IPS-NIHi7 (cell line): ENCODE data around the gene AHCYL1.

ENCODE experiments used
- DNase-seq: peaks from one replicate; pipeline ENCODE4 v3.0.0; 2012; ENCODE audit warnings: mixed read lengths; ENCODE audit errors: extremely low spot score

The AHCYL1 gene

DNA sequence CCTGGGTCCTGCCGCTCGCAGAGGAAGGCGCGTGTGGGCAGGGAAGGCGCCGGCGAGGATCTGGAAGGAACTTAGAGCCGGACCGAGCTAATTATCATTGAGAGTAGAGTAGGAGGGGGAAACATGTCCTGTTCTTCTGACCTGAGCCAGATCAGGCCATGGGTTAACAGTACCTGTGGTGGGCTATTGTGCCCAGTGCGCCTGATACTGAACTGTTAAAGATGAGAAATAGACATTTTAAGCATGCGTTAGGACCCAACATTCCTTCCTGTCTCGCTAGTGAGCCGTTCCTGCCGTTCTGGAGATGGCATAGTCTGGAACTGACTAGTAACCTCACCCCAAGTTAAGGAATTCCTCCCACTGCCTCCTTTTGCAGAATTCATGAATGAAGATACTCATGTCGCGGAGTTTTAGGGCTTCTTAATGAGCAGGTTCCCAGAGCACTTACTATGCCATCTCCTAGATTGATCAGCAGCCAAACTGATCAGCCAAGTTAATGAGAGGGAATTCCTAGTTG, 50.7 kb downstream of the AHCYL1 start:
- DNase-seq = no peak

DNA sequence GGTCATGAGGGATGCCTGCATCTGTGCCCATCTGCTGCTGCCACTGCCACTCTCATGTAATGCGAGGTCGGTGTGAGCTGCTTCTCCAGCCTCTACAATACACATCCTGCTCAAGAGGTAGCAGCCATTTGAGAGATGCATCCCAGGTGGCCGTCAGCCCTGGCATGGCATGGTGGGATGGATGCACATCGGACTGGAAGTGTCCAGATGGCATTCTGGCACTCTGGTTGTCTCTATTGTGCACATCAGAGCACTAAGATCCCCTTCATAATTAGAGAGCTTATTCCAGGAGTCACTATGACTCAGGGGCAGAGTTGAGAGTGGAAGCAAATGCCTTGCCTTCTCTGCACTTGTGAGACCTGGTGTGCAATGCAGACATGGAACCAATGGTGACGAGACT, 53.7 kb downstream of the AHCYL1 start:
- no peak for DNase-seq

DNA sequence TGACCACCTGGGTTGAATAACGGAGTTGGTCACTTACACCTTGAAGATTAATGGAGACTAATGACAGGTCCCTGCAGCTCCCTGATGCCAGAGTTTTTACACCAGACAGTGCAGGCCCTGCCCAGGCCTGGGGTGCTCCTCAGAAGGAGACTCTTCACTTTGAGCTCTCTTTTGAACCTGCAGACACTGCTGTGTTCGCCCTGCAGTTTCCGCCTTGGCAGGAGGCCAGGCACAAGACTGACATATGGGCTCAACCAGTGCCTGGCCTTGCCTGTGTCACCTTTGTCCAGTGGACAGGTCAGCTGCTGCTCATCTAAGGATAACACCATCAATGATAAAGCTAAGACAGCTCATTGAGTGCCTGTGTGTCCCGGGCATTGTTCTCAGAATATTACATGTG, 55.1 kb downstream of the AHCYL1 start:
- DNase-seq = no peak

DNA sequence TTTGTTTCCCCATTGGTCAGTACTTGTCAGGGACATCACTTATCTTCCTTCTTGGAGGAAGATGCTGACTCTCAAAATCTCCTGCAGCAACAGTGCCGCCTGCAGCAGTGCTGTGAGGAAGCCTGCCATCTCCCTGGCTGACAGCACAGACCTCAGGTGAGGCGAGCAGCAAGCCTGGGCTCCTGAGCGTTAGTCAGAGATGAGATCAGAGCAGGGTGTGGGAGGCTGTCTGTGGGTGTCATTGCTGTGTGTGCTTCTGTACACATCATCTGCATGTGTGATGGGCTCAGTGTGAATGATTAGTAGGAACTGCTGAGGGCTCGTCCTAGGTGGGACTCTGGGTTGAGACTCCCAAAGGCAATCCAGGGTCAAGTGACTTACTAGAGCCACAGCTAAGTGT, 56.0 kb downstream of the AHCYL1 start:
- DNase-seq = no peak

DNA sequence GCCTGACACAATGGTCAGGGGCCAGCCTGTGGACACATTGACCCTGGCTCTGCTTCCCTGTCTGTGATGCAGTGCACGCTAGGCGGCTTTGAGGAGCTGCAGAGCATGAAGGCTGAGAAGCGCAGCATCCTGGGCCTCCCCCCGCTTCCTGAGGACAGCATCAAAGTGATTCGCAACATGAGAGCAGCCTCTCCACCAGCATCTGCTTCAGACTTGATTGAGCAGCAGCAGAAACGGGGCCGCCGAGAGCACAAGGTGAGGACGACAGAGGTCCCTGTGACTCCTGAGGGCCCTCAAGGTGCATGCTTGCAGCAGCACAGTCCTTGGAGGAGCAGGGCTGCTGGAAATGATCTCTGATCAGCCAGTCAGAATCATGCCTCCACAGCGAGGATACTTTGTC, 58.5 kb downstream of the AHCYL1 start:
- no peak for DNase-seq

DNA sequence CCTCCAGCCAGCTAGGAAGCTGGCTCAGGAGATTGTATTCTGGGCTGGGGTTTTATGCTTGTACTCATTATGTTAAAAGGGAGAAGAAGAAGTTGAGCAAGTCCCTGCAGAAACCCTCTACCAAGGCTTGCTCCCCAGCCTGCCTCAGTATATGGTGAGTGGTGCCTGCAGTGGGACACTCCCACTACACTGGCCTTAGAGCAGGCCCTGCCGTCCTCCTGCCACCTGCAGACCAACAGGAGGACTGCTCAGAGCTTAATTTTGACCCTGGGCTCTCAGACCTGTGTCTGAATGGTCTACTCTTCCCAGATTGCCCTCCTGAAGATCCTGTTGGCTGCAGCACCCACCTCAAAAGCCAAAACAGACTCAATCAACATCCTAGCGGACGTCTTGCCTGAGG, 62.9 kb downstream of the AHCYL1 start:
- DNase-seq = no peak

DNA sequence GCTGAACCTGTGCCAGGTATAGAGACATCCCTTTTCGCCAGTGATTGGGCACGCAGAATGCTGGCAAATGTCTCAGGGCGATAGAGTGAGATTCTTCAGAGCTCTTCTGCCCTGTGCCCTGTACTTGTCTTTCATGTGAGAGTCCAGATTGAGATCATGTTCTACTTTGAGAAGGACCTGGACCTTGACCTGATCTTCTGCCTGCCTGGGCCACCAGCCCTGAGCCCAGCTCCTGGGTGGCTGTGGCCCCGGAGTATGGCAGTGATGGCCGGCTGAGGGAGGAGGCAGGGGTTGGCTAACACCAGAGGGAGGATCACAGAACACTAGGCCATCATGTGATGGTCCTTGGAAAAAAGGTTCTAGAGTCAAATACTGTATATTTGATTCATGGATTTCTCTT, 63.7 kb downstream of the AHCYL1 start:
- no peak for DNase-seq

DNA sequence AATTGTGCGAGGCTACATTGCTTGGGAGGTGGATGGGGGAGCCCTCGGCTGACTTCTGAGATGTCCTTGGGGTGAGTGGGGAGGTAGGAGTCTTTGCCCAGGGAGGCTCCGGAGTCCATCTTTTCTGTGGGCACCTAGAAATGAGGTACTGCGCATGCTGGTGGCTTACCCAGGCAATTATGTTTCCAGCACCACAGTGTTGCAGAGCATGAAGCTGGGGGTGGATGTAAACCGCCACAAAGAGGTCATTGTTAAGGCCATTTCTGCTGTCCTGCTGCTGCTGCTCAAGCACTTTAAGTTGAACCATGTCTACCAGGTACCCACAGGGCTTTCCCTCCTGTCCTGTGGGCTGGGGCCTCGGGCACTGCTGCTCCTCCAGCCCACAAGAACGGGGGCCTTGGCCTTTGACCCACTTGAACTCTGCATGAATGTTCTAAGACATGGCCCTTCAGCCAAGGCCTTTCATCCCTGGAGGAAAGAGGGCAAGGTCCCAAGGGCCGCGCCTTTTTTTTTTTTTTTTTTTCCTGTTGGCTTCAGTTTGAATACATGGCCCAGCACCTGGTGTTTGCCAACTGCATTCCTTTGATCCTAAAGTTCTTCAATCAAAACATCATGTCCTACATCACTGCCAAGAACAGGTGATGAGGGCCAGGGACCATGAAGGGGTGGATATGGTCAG, 64.5 kb downstream of the AHCYL1 start:
- DNase-seq = no peak

DNA sequence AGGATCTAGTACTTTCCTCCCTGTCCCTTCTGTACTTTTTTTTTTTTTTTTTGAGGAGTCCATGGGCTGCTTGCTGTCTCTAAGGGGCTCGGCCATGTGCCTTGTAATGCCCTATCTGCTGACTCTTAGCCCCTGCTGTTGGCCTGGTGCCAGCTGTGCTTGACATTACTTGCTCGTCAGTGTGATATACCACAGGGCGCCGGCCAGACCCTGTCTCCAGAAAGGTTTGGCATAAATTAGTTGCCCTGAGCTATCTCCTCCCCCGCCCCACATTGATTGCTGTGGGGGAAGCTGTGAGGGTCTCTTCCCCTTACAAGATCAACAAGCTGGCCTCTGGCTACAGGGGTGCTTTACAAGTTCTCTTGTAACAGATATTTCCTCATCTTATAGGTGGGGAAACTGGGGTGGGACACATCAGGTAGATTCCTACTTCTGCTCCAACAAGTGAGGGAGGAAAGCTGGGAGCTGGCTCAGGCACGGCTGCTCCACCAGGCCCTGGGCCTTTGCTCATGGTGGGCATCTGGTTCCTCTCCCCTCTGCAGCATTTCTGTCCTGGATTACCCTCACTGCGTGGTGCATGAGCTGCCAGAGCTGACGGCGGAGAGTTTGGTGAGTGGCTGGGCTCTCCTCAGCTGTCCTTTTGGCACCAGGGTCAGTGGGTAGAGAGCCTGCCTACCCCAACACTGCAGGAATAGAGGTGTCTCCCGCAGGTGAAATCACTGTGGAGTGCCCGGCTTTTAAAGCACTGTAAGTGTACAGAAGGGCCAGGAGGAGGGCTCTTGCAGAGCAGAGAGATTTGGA, 65.4 kb downstream of the AHCYL1 start:
- no peak for DNase-seq

DNA sequence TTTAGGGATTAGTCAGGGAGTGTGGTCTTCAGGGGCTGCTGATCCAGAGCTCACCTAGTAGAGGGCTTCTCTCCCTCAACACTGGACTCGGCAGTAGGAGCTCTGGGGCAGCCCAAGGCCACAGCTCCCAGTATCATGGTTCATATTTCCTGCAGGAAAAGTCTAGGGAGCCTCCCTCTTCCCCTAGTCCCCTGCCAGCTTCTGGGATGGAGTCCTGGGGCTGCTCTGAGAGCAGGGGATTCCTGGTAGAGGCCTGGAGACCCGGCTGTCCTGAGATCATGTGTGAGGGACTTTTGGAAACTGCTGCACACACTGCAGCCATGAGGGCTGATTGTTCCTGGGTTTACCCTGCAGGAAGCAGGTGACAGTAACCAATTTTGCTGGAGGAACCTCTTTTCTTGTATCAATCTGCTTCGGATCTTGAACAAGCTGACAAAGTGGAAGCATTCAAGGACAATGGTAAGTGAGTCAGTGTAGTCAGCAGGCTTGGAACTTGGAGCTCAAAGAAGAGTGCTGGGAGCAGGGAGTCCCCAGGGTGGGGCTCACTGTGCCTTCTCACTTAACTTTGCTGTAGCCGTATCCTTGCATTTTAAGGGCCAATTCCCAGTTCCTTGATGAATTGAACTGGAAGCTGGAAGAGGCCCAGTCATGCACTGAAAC, 66.2 kb downstream of the AHCYL1 start:
- no peak for DNase-seq

DNA sequence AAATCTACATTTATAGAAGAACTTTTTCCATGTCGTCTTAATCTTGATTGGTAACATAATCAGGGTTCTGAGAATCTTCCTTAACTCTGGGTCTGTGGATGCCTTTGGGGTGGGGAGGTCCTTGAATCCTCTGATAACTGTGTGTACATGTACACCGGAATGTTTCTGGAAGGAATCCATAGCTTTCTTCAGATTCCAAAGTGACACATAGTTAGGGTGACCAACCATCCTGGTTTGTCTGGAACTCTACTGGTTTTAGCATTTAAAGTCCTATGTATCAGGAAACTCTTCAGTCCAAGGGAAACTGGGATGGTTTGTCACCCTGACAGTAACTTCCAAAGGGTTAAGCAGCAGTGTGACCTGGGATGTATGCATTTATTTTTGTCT, 66.7 kb downstream of the AHCYL1 start:
- DNase-seq = no peak

DNA sequence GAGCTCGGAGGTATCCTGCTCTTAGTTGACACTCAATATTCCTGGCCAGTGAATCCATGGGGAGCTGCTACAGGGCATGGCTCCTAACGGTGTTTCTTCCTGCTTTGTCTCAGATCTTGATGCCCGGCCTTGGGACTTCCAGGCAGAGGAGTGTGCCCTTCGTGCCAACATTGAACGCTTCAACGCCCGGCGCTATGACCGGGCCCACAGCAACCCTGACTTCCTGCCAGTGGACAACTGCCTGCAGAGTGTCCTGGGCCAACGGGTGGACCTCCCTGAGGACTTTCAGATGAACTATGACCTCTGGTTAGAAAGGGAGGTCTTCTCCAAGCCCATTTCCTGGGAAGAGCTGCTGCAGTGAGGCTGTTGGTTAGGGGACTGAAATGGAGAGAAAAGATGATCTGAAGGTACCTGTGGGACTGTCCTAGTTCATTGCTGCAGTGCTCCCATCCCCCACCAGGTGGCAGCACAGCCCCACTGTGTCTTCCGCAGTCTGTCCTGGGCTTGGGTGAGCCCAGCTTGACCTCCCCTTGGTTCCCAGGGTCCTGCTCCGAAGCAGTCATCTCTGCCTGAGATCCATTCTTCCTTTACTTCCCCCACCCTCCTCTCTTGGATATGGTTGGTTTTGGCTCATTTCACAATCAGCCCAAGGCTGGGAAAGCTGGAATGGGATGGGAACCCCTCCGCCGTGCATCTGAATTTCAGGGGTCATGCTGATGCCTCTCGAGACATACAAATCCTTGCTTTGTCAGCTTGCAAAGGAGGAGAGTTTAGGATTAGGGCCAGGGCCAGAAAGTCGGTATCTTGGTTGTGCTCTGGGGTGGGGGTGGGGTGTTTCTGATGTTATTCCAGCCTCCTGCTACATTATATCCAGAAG, 69.2 kb downstream of the AHCYL1 start:
- DNase-seq = peak; percentile 88

DNA sequence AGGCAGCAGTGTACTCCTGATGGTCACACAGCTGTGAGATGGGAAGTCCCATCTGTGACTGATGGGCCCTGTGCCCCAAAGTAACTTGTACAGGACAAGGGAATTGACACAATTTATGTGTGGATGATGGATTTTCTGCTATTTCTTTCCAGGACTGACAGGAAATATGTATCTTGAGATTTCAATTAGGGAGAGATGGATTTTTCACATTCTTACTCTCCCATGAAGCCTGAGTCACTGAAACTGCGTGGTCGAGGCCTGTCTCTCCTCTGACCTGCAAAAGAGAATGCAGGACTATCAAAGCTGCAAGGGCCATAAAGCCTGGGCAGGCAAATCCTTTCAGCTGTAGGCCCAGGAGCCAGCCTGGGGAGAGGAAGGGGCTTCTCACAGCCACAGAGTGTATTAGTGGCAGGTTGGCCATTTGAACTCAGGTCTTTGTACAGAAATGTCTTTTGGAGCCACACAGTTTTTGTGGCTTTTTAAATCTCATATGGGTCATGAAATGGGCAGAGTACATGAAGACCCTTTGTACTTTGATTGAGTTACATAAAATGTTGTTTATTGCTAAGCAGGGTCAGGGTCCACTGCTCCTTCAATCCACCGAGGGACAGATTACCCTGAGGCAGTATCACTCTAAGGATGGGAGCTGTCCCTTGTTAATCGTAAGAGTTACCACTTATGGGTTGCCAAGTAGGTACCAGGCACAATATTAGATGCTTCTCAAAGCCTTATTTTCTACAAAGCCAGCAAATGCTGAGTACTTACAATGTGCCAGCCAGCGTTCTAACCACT, 71.1 kb downstream of the AHCYL1 start:
- DNase-seq = no peak

DNA sequence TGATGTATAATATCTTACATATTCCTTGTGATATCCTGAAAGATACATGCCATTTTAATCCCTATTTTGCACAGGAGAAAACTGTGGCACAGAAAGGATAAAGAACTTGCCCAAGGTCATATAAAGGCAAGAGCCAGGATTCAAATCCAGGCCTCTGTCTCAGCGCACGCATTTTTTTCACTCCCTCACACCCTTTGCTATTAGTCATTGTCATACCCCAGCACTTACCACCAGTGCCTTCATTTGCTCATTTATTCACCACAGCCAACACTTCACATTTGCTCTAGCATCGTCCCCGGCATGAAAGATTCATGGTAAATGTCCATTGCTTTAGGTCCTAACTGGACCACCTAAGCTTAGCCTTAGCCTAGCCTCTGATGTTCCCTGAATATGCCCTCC, 71.7 kb downstream of the AHCYL1 start:
- no peak for DNase-seq

DNA sequence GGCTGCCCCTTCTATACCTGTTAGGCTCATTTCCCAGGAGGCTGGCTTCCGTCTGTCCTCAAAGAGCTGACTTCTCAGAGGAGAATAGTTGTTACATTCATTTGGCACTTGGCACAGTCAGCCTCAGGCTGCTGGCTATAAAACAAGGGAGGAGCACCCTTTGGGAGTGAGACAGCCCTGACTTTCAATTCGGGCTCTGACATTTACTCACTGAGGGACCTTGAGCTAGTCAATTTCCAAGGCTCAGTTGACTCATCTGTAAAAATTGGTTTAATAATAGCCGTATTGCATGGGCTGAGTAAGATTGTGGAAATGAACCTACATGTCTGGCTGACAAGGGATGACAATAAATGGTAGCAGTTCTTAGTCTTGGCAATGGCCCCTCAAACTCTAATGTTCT, 72.2 kb downstream of the AHCYL1 start:
- DNase-seq = no peak

DNA sequence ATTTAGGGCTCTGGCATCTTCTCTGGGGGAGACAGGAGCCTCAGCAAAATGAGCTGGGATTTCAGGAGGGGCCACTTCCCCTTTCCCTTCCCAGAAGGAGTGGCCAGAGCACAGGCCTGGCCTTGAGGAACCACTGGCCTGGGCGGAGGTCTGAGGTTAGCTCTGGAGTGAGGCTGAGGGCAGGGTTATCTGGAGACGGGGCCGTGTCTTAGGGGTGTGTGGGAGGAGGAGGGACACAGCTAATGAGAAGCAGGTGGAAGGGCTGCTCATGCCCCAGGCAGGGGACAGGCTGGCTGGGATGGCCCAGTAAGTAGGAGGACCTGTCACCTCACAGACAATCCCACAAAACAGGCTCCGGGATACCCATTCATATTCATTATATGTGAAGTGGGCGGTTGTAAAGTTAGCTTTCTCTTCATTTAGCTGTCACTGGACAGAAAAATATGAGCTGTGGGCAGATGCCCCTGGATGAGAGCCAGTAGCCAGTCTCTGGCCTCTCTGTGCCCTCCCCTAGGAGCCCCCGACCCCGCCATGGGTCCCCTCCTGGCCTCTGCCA, 73.5 kb downstream of the AHCYL1 start:
- no peak for DNase-seq

DNA sequence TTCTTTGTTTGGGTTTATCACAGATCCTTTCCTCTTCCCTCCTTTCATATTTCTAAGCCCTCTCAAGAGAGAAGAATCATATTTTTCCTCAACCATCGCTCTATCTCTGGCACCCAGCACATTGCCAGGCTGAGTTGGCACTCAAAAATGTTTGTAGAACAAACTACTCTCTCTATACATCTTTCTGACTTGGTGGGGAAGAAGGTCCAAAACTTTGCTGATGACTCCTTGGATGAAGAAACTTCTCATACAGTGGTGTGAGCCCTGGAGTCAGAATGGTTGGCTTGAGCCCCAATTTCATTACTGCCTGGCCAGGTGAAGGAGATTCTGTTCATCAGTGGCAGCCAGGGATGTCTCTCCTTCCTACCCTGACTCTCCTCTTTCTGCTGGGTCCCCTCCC, 74.0 kb downstream of the AHCYL1 start:
- no peak for DNase-seq

DNA sequence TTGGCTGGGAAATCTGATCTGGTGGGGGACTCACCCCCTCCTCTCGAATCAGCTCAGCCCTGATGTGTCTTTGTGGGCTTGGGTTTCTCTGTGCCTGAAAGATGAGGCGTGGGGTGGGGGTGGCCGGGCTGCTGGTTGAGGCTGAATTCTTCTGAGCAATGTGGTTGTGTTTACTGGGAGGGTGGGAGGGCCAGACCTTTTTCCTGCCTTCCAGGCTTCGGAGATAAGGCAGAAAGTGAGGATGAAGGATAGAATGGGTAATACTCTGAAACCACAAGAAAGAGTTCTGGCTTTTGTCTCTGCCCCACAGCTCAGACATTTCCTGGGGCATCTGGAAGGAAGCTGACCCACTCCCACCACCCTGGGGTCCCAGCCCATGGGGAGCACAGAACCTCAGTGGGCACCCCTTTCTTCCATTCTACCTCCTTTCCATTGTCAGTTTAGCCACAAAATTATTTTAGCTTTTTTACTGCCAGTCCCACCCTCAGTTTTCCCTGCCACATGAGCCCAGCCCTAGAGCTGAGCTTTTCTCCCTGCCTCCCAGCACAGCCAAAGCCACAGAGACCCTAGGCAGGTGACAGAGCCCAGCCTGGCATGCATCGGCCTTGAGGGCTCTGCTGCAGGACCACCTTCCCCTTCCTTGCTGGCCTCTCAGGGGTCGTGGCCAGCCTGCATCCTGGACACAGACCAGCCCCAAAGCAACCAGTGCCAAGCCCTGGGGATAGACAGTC, 74.7 kb downstream of the AHCYL1 start:
- no peak for DNase-seq

DNA sequence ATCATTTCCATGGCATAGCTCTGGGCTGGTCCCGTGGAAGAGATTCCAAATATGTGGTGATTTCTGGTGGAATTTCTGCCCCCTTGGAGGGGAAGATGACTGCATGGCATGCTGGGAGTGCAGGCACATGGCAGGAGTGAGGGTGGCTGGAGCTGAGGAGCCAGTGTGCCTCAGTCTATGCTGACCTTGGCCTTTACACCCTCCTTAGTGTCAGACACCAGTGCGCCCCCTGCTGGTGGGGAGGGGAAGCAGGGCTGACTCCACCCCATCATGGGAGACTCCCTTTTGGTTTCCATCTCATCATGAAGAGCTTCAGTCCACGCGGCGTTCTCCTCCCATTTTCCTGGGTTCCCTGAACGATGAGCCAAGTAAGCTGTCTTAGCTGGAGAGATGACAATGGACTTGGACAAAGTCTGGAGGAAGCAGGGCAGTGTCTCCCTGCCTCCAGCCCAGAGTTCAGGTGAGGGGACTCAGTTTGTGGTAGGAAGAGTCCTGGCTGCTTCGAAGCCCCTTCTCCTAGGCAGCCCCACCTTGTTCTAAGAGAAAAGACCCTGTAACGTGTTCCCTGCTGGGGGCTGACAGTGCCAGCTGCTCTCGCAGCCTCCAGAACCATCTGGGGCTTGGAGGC, 75.6 kb downstream of the AHCYL1 start:
- DNase-seq = peak; percentile 73

DNA sequence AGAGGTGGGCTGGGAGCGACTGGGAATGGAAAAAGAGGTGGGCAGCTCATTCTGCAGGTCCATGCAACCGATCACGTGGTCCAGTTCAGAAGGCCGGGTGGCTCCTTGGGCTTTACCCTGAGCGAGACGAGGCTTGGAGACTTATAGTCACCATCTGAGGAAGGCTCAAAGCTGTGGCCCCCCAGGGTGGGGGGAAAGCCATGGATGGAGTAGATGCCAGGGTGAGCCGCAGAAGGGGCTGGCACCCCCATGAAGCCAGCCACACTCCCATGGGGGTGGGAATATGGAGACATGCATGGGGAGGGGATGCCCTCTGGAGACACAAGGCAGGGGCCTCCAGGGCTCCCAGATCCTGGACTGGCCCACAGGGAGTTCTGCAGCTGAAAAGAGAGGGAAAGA, 76.1 kb downstream of the AHCYL1 start:
- DNase-seq = no peak
